Measurements from ENCODE around the gene TMEM245. TPM values are rescaled to one million over a fixed set of nuclear protein-coding genes. Genes with fewer than 3 reads are reported as not detected.

TMEM245 gene
- total and polyA plus RNA-seq, 2 donors (not counting 3 experiments of a cell fraction or from before 2014, with no cell fraction given) = 44.2 to 48.0 TPM

DNA sequence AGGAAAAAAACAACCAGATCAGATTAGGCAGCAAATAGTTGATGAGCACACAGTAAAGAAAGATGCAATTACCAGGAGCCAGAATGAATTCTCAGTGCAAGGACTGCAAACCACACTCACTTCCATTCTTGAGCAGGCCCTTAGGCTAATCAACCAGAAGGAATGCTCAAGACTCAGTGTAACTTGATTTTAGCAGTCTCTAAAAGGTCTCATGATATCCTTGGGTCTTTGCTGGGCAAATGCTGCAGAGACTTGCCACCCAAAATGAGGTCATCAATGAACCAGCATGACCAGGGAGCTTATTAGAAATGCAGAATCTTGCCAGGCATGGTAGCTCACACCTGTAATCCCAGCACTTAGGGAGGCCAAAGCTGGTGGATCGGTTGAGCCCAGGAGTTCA, 20.1 kb upstream of the TMEM245 start:
- Histone ChIP-seq H3K27me3 (ENCODE audit: control insufficient read depth in 2 of 2, insufficient read depth in 2 of 2, low read length in 2 of 2) (peaks cover 3 to 4% of the 10 kb centered on the region in 2 experiments), H3K9ac (replicated peaks; ENCODE audit: extremely low read depth, insufficient read depth, low read length) (no peak overlapping the region), H4K20me1 (replicated peaks; ENCODE audit: control insufficient read depth, extremely low read depth, insufficient read depth, low read length) (no peaks in the 10 kb centered on the region), H3K27ac (ENCODE audit: insufficient read depth, low read depth, low read length) (no peak overlapping the region), H3K79me2 (ENCODE audit: control insufficient read depth, insufficient read depth, low read length) (no peaks in the 10 kb centered on the region), H3K9me1 (replicated peaks; ENCODE audit: control insufficient read depth, extremely low read depth, insufficient read depth, low read length) (no peaks in the 10 kb centered on the region), H3K4me2 (ENCODE audit: insufficient read depth, low read length) (no peak overlapping the region), H3K4me3 (replicated peaks in 1 of 3; ENCODE audit: insufficient read depth in 1 of 3, low read depth in 1 of 3, low read length in 3 of 3) (no peak overlapping the region), H3K4me1 (ENCODE audit: control insufficient read depth, extremely low read depth, insufficient read depth, low read length) (no peaks in the 10 kb centered on the region), H3K9me3 (replicated peaks; ENCODE audit: control insufficient read depth, insufficient read depth, low read length) (no peaks in the 10 kb centered on the region), H2AFZ (ENCODE audit: low read depth, low read length) (no peak overlapping the region), H3K36me3 (ENCODE audit: control insufficient read depth in 2 of 2, extremely low read depth in 1 of 2, insufficient read depth in 2 of 2, low read length in 2 of 2) (no peaks in the 10 kb centered on the region)
- TF ChIP-seq, protein P1, sequence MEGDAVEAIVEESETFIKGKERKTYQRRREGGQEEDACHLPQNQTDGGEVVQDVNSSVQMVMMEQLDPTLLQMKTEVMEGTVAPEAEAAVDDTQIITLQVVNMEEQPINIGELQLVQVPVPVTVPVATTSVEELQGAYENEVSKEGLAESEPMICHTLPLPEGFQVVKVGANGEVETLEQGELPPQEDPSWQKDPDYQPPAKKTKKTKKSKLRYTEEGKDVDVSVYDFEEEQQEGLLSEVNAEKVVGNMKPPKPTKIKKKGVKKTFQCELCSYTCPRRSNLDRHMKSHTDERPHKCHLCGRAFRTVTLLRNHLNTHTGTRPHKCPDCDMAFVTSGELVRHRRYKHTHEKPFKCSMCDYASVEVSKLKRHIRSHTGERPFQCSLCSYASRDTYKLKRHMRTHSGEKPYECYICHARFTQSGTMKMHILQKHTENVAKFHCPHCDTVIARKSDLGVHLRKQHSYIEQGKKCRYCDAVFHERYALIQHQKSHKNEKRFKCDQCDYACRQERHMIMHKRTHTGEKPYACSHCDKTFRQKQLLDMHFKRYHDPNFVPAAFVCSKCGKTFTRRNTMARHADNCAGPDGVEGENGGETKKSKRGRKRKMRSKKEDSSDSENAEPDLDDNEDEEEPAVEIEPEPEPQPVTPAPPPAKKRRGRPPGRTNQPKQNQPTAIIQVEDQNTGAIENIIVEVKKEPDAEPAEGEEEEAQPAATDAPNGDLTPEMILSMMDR (IDR thresholded peaks at IDR 0.05; ENCODE audit: extremely low read depth in 1 of 2, insufficient read depth in 1 of 2, low read depth in 1 of 2, low read length in 2 of 2) = no peak
- no peak for TF ChIP-seq GATA2 (IDR thresholded peaks at IDR 0.05; ENCODE audit: insufficient read depth, insufficient read length, low read depth, low read length)
- TF ChIP-seq, protein P2, sequence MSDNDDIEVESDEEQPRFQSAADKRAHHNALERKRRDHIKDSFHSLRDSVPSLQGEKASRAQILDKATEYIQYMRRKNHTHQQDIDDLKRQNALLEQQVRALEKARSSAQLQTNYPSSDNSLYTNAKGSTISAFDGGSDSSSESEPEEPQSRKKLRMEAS (IDR thresholded peaks at IDR 0.05; ENCODE audit: insufficient read depth, insufficient read length) = no peak
- no peak for TF ChIP-seq POLR2A (IDR thresholded peaks at IDR 0.05; ENCODE audit: low read depth, low read length)
- TF ChIP-seq POLR2AphosphoS5 (IDR thresholded peaks at IDR 0.05; ENCODE audit: insufficient read depth, low read depth, low read length) = no peak
- no peak for TF ChIP-seq JUN (IDR thresholded peaks at IDR 0.05; ENCODE audit: borderline replicate concordance, insufficient read depth, insufficient read length, low read depth)
- no peak for TF ChIP-seq FOS (IDR thresholded peaks at IDR 0.05; ENCODE audit: borderline replicate concordance, insufficient read depth, low read length)
- intact Hi-C loops (cut with micrococcal nuclease) (no loop called here), dilution Hi-C loops (cut with MboI; ENCODE audit: extremely low pct_ligation_motif_present, low sequenced_read_pairs) (no loop called here)
- DNase-seq (ENCODE audit: low read depth, low spot score) = no peak
- no peak for FAIRE-seq
- POLR2A ChIA-PET = no interaction called here
- CTCF ChIA-PET = interaction anchor here (1.0 kb wide), 1 partner anchor 9 kb away, joined by 3 read pairs; no protein-coding TSS in a partner anchor
- BruUV-seq (replicated peaks) = no TSS peak
